AG04450 (cell line): ENCODE results near the gene CDC42BPB. TPM values are rescaled to one million over a fixed set of nuclear protein-coding genes. Genes with fewer than 3 reads are reported as not detected.

Experiments
- CTCF ChIA-PET: fragments of 300-600, 350-600 bp; formaldehyde crosslinking; extraction: SDS; loops from one replicate; lab custom pipeline; 2022; ENCODE audit warnings: antibody characterized with exemption, inconsistent platforms; lab: Charles Lee
- POLR2A ChIA-PET: fragments of 350-600 bp; formaldehyde crosslinking; extraction: SDS; loops from one replicate; lab custom pipeline; 2021; ENCODE audit warnings: antibody characterized with exemption, inconsistent platforms; lab: Yijun Ruan, JAX
- DNase-seq: peaks from one replicate; pipeline ENCODE4 v3.0.0-alpha.2; 2011; ENCODE audit warnings: low read depth, low spot score
- H3K27ac ChIP-seq: one replicate; pipeline ENCODE4 v1.5.1; 2012; ENCODE audit warnings: low read depth, low read length, control low read depth
- H3K27me3 ChIP-seq: one replicate; pipeline ENCODE4 v1.6.0; 2012; ENCODE audit warnings: low read length; ENCODE audit not compliant: control insufficient read depth, insufficient read depth
- H3K4me3 ChIP-seq: 2 replicates; pipeline ENCODE4 v1.5.1; 2011; ENCODE audit warnings: mild to moderate bottlenecking, low read depth, low read length, control low read depth
- H3K9me3 ChIP-seq: 2 replicates; pipeline ENCODE4 v1.5.1; 2012; ENCODE audit warnings: low read length; ENCODE audit not compliant: control insufficient read depth, insufficient read depth
- polyA minus RNA-seq: library from RNA; depleted of rRNA, polyadenylated mRNA; stranded (reverse); fragments of >200 nt; gene quantifications from 2 replicates; pipeline ENCODE4 v1.2.3, GENCODE V29; 2011; rRNA and poly(A)+ RNA removed
- polyA plus RNA-seq: library from polyadenylated mRNA; depleted of rRNA; stranded (reverse); fragments of >200 nt; gene quantifications from 2 replicates; pipeline ENCODE4 v1.2.3, GENCODE V29; 2011; rRNA removed
- TF ChIP-seq, protein P1 (sequence below): IDR thresholded peaks from 2 replicates; pipeline ENCODE4 v1.5.1; 2011; ENCODE audit warnings: low read depth, low read length, control low read depth, inconsistent platforms

Gene CDC42BPB, protein sequence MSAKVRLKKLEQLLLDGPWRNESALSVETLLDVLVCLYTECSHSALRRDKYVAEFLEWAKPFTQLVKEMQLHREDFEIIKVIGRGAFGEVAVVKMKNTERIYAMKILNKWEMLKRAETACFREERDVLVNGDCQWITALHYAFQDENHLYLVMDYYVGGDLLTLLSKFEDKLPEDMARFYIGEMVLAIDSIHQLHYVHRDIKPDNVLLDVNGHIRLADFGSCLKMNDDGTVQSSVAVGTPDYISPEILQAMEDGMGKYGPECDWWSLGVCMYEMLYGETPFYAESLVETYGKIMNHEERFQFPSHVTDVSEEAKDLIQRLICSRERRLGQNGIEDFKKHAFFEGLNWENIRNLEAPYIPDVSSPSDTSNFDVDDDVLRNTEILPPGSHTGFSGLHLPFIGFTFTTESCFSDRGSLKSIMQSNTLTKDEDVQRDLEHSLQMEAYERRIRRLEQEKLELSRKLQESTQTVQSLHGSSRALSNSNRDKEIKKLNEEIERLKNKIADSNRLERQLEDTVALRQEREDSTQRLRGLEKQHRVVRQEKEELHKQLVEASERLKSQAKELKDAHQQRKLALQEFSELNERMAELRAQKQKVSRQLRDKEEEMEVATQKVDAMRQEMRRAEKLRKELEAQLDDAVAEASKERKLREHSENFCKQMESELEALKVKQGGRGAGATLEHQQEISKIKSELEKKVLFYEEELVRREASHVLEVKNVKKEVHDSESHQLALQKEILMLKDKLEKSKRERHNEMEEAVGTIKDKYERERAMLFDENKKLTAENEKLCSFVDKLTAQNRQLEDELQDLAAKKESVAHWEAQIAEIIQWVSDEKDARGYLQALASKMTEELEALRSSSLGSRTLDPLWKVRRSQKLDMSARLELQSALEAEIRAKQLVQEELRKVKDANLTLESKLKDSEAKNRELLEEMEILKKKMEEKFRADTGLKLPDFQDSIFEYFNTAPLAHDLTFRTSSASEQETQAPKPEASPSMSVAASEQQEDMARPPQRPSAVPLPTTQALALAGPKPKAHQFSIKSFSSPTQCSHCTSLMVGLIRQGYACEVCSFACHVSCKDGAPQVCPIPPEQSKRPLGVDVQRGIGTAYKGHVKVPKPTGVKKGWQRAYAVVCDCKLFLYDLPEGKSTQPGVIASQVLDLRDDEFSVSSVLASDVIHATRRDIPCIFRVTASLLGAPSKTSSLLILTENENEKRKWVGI (N-terminal part only)
- 57.0 and 66.8 TPM in 2 replicates for polyA plus RNA-seq
- 109 and 133 TPM in 2 replicates for polyA minus RNA-seq

DNA sequence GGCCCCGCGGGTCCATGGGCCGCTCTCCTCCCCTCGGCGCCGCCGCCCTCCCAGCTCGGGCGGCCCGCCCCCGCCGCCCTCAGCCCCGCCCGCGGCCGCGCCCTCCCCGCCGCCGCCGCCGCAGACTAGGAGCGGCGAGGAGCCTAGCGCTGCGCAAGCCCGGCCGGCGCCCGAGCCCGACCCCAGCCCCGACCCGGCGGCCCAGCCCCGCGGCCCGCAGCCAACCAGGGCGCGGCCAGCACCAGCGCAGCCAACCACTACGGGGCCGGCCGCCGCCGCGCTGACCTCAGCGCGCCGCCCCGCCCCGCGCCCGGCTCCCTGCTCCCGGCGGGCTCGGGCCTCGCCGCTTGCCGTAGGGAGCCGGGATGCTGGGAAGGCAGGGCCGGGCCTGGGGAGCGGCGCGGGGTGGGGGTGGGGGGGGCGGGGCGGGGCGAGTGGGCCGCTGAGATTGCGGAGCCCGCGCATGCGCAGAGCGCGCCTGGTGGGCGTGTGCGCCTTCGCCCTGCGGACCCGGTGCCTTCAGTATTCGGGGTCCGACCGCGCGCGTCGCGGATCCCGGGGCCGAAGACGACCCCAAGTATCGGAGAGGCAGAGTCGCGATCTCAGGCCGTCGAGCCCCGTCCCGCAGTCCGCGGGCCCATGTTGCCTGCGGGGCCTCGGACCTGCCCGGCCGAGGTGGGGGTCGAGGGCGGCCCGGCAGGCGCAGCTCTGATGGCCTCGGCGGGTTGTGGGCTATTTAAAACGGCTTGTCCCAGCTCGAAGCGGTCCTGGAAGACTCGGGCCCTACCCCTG, at the start of gene CDC42BPB:
TSS of gene CDC42BPB (minus strand) at position 178 of the 792 bp plus-strand sequence. CDS start 376 bp downstream, outside the sequence.
- TF ChIP-seq, protein P1, sequence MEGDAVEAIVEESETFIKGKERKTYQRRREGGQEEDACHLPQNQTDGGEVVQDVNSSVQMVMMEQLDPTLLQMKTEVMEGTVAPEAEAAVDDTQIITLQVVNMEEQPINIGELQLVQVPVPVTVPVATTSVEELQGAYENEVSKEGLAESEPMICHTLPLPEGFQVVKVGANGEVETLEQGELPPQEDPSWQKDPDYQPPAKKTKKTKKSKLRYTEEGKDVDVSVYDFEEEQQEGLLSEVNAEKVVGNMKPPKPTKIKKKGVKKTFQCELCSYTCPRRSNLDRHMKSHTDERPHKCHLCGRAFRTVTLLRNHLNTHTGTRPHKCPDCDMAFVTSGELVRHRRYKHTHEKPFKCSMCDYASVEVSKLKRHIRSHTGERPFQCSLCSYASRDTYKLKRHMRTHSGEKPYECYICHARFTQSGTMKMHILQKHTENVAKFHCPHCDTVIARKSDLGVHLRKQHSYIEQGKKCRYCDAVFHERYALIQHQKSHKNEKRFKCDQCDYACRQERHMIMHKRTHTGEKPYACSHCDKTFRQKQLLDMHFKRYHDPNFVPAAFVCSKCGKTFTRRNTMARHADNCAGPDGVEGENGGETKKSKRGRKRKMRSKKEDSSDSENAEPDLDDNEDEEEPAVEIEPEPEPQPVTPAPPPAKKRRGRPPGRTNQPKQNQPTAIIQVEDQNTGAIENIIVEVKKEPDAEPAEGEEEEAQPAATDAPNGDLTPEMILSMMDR = no peak
- POLR2A ChIA-PET = interaction anchor here (0.5 kb wide), 1 partner anchor 36 kb away, joined by 7 read pairs; no protein-coding TSS in a partner anchor
- Histone ChIP-seq H3K9me3 (no peaks in the 10 kb centered on the region), H3K4me3 (peak within 1 kb of the TSS; percentile 96), H3K27ac (peak within 1 kb of the TSS; percentile 57), H3K27me3 (no peaks in the 10 kb centered on the region)
- CTCF ChIA-PET = interaction anchor here (0.6 to 3.1 kb wide), 2 partner anchors 18 to 27 kb away, joined by 3 to 13 read pairs; no protein-coding TSS in a partner anchor
- peak; percentile 67 for DNase-seq

DNA sequence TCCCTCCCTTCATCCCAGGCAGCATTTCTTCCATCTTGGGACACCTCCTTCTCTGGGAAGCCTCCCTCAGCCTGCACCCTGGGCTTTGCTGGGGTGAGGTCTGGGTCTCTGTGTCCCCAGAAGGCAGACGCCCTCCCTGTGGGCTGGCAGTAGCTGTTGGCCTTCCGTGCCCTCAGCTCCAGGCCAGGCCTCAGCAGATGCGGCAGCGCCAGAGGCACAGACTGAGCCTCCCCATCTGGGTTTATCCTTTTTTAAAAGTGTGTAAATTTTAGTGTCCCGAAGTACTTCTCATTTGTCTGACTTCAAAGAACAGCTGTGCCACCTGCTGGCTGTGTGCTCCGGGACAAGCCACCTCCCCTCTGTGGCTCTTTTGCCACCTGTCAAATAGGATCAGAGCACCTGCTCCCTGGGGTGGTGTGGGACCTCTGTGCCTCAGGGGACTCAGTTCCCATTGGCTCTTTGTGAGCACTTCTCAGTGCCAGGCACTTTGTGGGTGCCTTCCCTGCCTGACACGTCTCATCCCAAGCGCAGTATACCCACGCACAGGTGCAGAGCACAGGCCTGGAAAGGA, 48.3 kb upstream of the CDC42BPB start:
- no peak for DNase-seq
- H3K9me3 ChIP-seq = no peaks in the 10 kb centered on the region; the same call in 1 of the 2 replicates
- ChIA-PET POLR2A (no interaction called here), CTCF (interaction anchor here (0.6 to 5.0 kb wide), 29 partner anchors 10 to 497 kb away, joined by 3 to 68 read pairs (median 6); partner anchors contain the start of genes EXOC3L4, LBHD2 and TNFAIP2)
- TF ChIP-seq, protein P1 = no peak
- no peak overlapping the region for H3K4me3 ChIP-seq
- H3K27ac ChIP-seq = no peak overlapping the region
- H3K27me3 ChIP-seq = peaks cover 32% of the 10 kb centered on the region

DNA sequence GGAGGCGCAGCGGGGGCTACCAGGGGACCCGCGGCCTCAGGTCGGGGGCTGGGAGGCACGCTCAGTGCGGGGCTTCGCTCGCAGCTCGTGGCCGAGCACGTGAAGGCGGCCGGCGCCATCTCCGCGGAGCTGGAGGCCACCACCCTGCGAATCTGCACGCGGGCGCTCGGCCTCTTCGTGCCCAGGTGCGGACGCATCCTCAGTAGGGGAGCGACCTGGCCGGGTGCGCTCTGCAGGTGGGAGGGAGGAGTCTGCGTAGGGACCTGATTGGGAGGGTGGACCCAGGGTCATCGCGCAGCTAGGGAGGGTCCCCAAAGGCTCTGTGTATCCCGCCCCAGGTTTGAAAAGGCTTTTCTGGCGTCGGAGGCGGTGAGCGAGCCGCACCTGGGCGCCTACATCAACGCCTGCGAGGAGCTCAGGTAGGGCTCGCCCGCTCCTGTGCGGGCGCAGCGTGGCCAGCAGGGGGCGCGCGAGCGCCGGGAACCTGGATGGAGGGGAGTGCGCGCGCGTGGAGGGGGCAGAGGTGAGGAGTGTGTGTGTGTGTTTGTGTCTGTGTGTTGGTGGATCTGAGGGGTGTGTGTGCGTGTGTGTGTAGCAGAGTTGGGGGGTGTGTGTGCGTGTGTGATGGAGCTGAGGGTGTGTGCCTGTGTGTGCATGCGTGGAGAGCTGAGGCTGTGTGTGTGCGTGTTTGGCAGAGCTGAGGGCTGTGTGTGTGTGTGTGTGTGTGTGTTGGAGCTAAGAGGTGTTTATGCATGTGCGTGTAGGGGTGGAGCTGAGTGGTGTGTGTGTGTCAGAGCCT, 47.5 kb upstream of the CDC42BPB start:
- POLR2A ChIA-PET = interaction anchor here (0.6 to 1.0 kb wide), 3 partner anchors 39 to 230 kb away, joined by 3 to 5 read pairs (median 5); partner anchors contain the start of gene EIF5
- peaks cover 32% of the 10 kb centered on the region for H3K27me3 ChIP-seq
- DNase-seq = no peak

More for the DNA sequence above, 47.5 kb upstream of the CDC42BPB start:
- CTCF ChIA-PET = interaction anchor here (0.6 to 5.0 kb wide), 37 partner anchors 10 to 496 kb away, joined by 3 to 68 read pairs (median 6); partner anchors contain the start of genes EXOC3L4, LBHD2 and TNFAIP2
- TF ChIP-seq, protein P1 = peak; percentile 94
- Histone ChIP-seq H3K4me3 (no peak overlapping the region), H3K9me3 (no peaks in the 10 kb centered on the region; the same call in 1 of the 2 replicates), H3K27ac (no peak overlapping the region)
